Measurements from ENCODE around the gene IFT43. TPM values are rescaled to one million over a fixed set of nuclear protein-coding genes. Genes with fewer than 3 reads are reported as not detected.

IFT43 gene
- total RNA-seq, 1 experiment from 2014 or later = 18.6 TPM

- no peak for TF ChIP-seq CTCF (conservative IDR thresholded peaks at IDR 0.05)
- no peak overlapping the region for H2BK15ac ChIP-seq (ENCODE audit: low read depth, low read length)
- H3K27me3 Mint-ChIP-seq (ENCODE audit: low read depth) = no peaks in the 10 kb centered on the region; the same call in 1 of the 2 replicates
- H3K27me3 ChIP-seq (ENCODE audit: insufficient read depth, low read length) = no peaks in the 10 kb centered on the region
- WGBS (ENCODE audit: extremely low coverage, insufficient read length, low lambda C conversion rate) = no CpG with 5 or more reads among the region's 28 CpGs
- H3T11ph ChIP-seq (ENCODE audit: low read length) = no peak overlapping the region
- H3K23ac ChIP-seq (ENCODE audit: insufficient read length, low read depth, low read length) = no peak overlapping the region
- H3K27ac ChIP-seq (ENCODE audit: insufficient read length, low read depth, low read length) = no peak overlapping the region
- H3K4me2 ChIP-seq (ENCODE audit: insufficient read depth, insufficient read length, low read length) = no peak overlapping the region
- no peaks in the 10 kb centered on the region for H3K9me3 ChIP-seq (ENCODE audit: control insufficient read depth, low read depth, low read length)
- H2AK5ac ChIP-seq (ENCODE audit: insufficient read length, low read length) = no peak overlapping the region
- no peaks in the 10 kb centered on the region for H3K79me2 ChIP-seq (ENCODE audit: insufficient read depth, low read length)
- no peaks in the 10 kb centered on the region for H3K36me3 Mint-ChIP-seq (ENCODE audit: insufficient read depth in 1 of 3, low read depth in 3 of 3)
- no peak overlapping the region for H4K91ac ChIP-seq (ENCODE audit: insufficient read length, low read depth, low read length)
- no peak overlapping the region for H2BK12ac ChIP-seq (ENCODE audit: insufficient read length, low read depth, low read length)
- no peak overlapping the region for H3K4me3 Mint-ChIP-seq
- no peak overlapping the region for H3K14ac ChIP-seq (ENCODE audit: insufficient read depth, low read length)
- H3K9ac ChIP-seq (ENCODE audit: extremely low read depth, insufficient read length, low read length) = no peak overlapping the region
- no peak overlapping the region for H4K5ac ChIP-seq (ENCODE audit: insufficient read length, low read depth, low read length)
- H2BK5ac ChIP-seq (ENCODE audit: insufficient read length, low read length) = no peak overlapping the region
- H2AFZ ChIP-seq (ENCODE audit: low read length) = no peak overlapping the region
- H3K56ac ChIP-seq (ENCODE audit: insufficient read length, low read depth, low read length) = no peak overlapping the region
- no peak overlapping the region for H2BK120ac ChIP-seq (ENCODE audit: low read depth, low read length, poor library complexity, severe bottlenecking)
- DNase-seq = no peak
- no peaks in the 10 kb centered on the region for H4K20me1 ChIP-seq (ENCODE audit: control insufficient read depth, insufficient read depth, insufficient read length)
- H3K9me3 Mint-ChIP-seq = no peaks in the 10 kb centered on the region
- no peaks in the 10 kb centered on the region for H3K79me1 ChIP-seq (ENCODE audit: insufficient read depth, low read depth, low read length, poor library complexity, severe bottlenecking)
- H3K4ac ChIP-seq (ENCODE audit: low read depth, low read length) = no peak overlapping the region
- no peak overlapping the region for H4K8ac ChIP-seq (replicated peaks; ENCODE audit: insufficient read length, low read depth, low read length)
- no peaks in the 10 kb centered on the region for H3K23me2 ChIP-seq (ENCODE audit: insufficient read length, low read depth, low read length, poor library complexity, severe bottlenecking)
- no peak overlapping the region for H2BK20ac ChIP-seq (ENCODE audit: low read depth, low read length, poor library complexity, severe bottlenecking)
- peaks cover 4 to 12% of the 10 kb centered on the region in 2 experiments; a peak in 3 of 4 replicates for H3K4me1 Mint-ChIP-seq
- H3K18ac ChIP-seq (ENCODE audit: insufficient read length, low read depth, low read length) = no peak overlapping the region
- H3K4me1 ChIP-seq (ENCODE audit: insufficient read depth, low read length) = no peaks in the 10 kb centered on the region
- H3K27ac Mint-ChIP-seq = no peak overlapping the region; a peak in 1 of 7 replicates
These were observed 113.5 kb downstream of the IFT43 start for GRCh38 chr14:76098916-76099675.
